OCI-LY1 (cell line): ENCODE results near the gene SLC25A45.

Source experiments
- H2AFZ ChIP-seq: fragments of 200-600 bp; sonication (generic), shearing (Covaris generic); 2 replicates; pipeline ENCODE4 v1.6.0; 2014; ENCODE audit warnings: antibody characterized with exemption, mild to moderate bottlenecking, low read length
- H3F3A ChIP-seq: fragments of 200-600 bp; sonication (generic), shearing (Covaris generic); 2 replicates; pipeline ENCODE4 v1.6.0; 2014; ENCODE audit warnings: mild to moderate bottlenecking, antibody characterized with exemption, low read length, moderate library complexity; ENCODE audit not compliant: insufficient read depth
- H3K27ac ChIP-seq: fragments of 200-600 bp; sonication (generic); 2 replicates; pipeline ENCODE4 v1.5.1; 2014; ENCODE audit warnings: low read length, mixed run types, mild to moderate bottlenecking, low read depth; ENCODE audit not compliant: poor library complexity, severe bottlenecking
- H3K27me3 ChIP-seq: fragments of 200-600 bp; sonication (generic); 2 replicates; pipeline ENCODE4 v1.6.0; 2014; ENCODE audit warnings: antibody characterized with exemption, mild to moderate bottlenecking, low read length, moderate library complexity; ENCODE audit not compliant: insufficient read depth
- H3K36me3 ChIP-seq: fragments of 200-600 bp; sonication (generic); 2 replicates; pipeline ENCODE4 v1.6.1; 2014; ENCODE audit warnings: mild to moderate bottlenecking, antibody characterized with exemption, low read length, moderate library complexity, mixed read lengths; ENCODE audit not compliant: insufficient read depth
- H3K4me1 ChIP-seq: fragments of 200-600 bp; sonication (generic); 2 replicates; pipeline ENCODE4 v1.5.1; 2014; ENCODE audit warnings: mild to moderate bottlenecking, low read length, moderate library complexity; ENCODE audit not compliant: insufficient read depth, severe bottlenecking
- H3K4me2 ChIP-seq: fragments of 200-600 bp; sonication (generic), shearing (Covaris generic); 2 replicates; pipeline ENCODE4 v1.6.1; 2014; ENCODE audit warnings: low read length
- H3K4me3 ChIP-seq: fragments of 200-600 bp; sonication (generic); 2 replicates; pipeline ENCODE4 v1.5.1; 2014; ENCODE audit warnings: low read length, low read depth, mild to moderate bottlenecking, mixed read lengths; ENCODE audit not compliant: poor library complexity, severe bottlenecking
- H3K79me2 ChIP-seq: fragments of 200-600 bp; shearing (Covaris generic); 2 replicates; pipeline ENCODE4 v1.6.1; 2016; ENCODE audit warnings: mixed run types, low read length, mixed read lengths; ENCODE audit not compliant: insufficient read depth
- H3K9ac ChIP-seq: fragments of 200-600 bp; sonication (generic), shearing (Covaris generic); 2 replicates; pipeline ENCODE4 v1.6.1; 2014; ENCODE audit warnings: mild to moderate bottlenecking, low read length, mixed read lengths
- H3K9me2 ChIP-seq: fragments of 200-600 bp; sonication (generic), shearing (Covaris generic); 2 replicates; pipeline ENCODE4 v1.6.1; 2014; ENCODE audit warnings: low read depth, mild to moderate bottlenecking, low read length, mixed read lengths
- H3K9me3 ChIP-seq: fragments of 200-600 bp; shearing (Covaris generic); 2 replicates; pipeline ENCODE4 v1.6.1; 2014; ENCODE audit warnings: low read length, mixed read lengths
- H4K20me1 ChIP-seq: fragments of 200-600 bp; sonication (generic), shearing (Covaris generic); 2 replicates; pipeline ENCODE4 v1.6.0; 2016; ENCODE audit warnings: mild to moderate bottlenecking, low read length; ENCODE audit not compliant: insufficient read depth
- CTCF ChIP-seq: fragments of 200-600 bp; sonication (generic), shearing (Covaris generic); IDR thresholded peaks from 2 replicates; pipeline ENCODE4 v1.5.1; 2017; ENCODE audit warnings: mild to moderate bottlenecking, antibody characterized with exemption, low read length, moderate library complexity, mixed read lengths
- EZH2 ChIP-seq: fragments of 200-600 bp; sonication (generic), shearing (Covaris generic); IDR thresholded peaks from 2 replicates; pipeline ENCODE4 v1.8.0; 2017; ENCODE audit warnings: borderline replicate concordance, mixed run types, mild to moderate bottlenecking, antibody characterized with exemption, low read length, moderate library complexity, mixed read lengths

SLC25A45 gene

GRCh38 chr11:65398362-65398910 is 16.0 kb upstream of the SLC25A45 start:
- H2AFZ ChIP-seq: no peak overlapping the region
- no peak overlapping the region for H3K4me2 ChIP-seq
- no peaks in the 10 kb centered on the region for H3K79me2 ChIP-seq
- no peaks in the 10 kb centered on the region for H3K9me2 ChIP-seq
- peaks cover 78% of the 10 kb centered on the region for H3K36me3 ChIP-seq
- H3K4me3 ChIP-seq: no peak overlapping the region
- no peak overlapping the region for H3K27ac ChIP-seq
- H3K9me3 ChIP-seq: no peaks in the 10 kb centered on the region
- H4K20me1 ChIP-seq: no peaks in the 10 kb centered on the region
- H3F3A ChIP-seq: peaks cover 7% of the 10 kb centered on the region
- H3K9ac ChIP-seq: no peak overlapping the region
- TF ChIP-seq EZH2: no peak
- no peak for TF ChIP-seq CTCF
- H3K27me3 ChIP-seq: no peaks in the 10 kb centered on the region
- H3K4me1 ChIP-seq: peaks cover 7% of the 10 kb centered on the region

- H3K9me2 ChIP-seq: no peaks in the 10 kb centered on the region
- H3K4me2 ChIP-seq: no peak overlapping the region
- no peaks in the 10 kb centered on the region for H3K9me3 ChIP-seq
- H4K20me1 ChIP-seq: no peaks in the 10 kb centered on the region
- no peak overlapping the region for H3K4me3 ChIP-seq
- no peak overlapping the region for H2AFZ ChIP-seq
- no peak overlapping the region for H3K27ac ChIP-seq
- TF ChIP-seq CTCF (no peak), EZH2 (no peak)
- H3K9ac ChIP-seq: no peak overlapping the region
- H3F3A ChIP-seq: 0 out of 2 replicates have a peak, but pooled peaks cover under 1% of the 10 kb centered on the region
- H3K27me3 ChIP-seq: no peaks in the 10 kb centered on the region
- peaks cover 86% of the 10 kb centered on the region for H3K36me3 ChIP-seq
- no peaks in the 10 kb centered on the region for H3K4me1 ChIP-seq
- H3K79me2 ChIP-seq: no peaks in the 10 kb centered on the region
Observed at GRCh38 chr11:65396769-65397745, 14.6 kb upstream of the SLC25A45 start.

GRCh38 chr11:65395961-65396530 is 13.6 kb upstream of the SLC25A45 start:
- no peaks in the 10 kb centered on the region for H4K20me1 ChIP-seq
- no peak overlapping the region for H3K4me3 ChIP-seq
- no peaks in the 10 kb centered on the region for H3K9me3 ChIP-seq
- peaks cover 88% of the 10 kb centered on the region for H3K36me3 ChIP-seq
- H3K4me1 ChIP-seq: peaks cover 3% of the 10 kb centered on the region
- no peaks in the 10 kb centered on the region for H3K27me3 ChIP-seq
- H3K9ac ChIP-seq: no peak overlapping the region
- H3K27ac ChIP-seq: no peak overlapping the region
- H3K79me2 ChIP-seq: no peaks in the 10 kb centered on the region
- H3K9me2 ChIP-seq: no peaks in the 10 kb centered on the region
- H2AFZ ChIP-seq: no peak overlapping the region
- TF ChIP-seq CTCF: no peak
- TF ChIP-seq EZH2: no peak
- no peak overlapping the region for H3K4me2 ChIP-seq
- H3F3A ChIP-seq: no peaks in the 10 kb centered on the region
